Head of caudate nucleus (tissue), 42 donors: ENCODE data around the gene ARHGAP6.

Experiments used
- DNase-seq, 42 donors: peaks; one replicate each; pipeline versions ENCODE4 v3.0.0 to v3.0.0-alpha.2; 2020 to 2021; ENCODE audit warnings: mixed read lengths in 7 of 42
- intact Hi-C: fragments of 100-400 bp; cut with DNase I; formaldehyde crosslinking; loops from one replicate; pipeline ENCODE4 v1.15.0; 2022

Gene ARHGAP6

DNA sequence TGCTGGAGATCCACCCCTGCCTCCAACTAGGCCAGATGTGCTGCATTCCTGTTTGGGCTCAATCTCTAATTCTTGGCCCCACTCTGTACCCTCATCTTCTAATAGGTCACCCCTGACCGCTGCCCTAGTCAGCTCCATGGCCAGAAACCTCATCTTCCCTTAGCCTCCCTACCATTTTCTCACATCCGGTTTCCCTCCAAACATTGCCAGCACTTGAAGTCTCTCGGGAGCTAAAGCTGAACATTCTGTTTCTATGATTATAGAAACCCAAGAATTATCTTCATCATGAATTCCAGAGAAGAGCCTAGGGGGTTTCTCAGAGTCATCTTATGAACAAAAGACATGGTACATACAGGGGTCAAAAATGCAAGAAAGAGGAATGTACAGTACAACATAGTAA, 192.8 kb downstream of the ARHGAP6 start:
- intact Hi-C loops: no loop called here
- no peak for DNase-seq

DNA sequence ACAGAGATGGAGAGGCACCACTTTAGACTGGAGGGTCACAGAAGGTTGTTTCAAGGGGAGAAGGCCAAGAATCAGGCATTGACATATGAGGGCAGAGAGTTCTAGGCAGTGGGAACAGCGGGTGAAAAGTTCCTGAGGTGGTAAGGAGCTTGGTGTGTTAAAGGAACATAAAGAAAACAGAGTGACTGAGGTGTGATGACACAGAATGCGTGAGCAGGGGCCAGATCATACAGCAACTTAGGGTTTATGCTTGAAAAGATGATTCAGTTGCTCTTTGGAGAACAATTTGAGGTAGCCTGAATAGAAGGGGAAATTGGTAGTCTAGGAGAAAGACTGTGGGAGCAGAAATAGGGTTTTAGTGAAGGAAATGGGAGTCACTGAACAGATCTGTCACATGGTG, 193.3 kb downstream of the ARHGAP6 start:
- intact Hi-C loops: no loop called here
- no peak for DNase-seq

GRCh38 chrX:11470250-11470974, 195.3 kb downstream of the ARHGAP6 start:
- intact Hi-C loops: no loop called here
- no peak for DNase-seq

DNA sequence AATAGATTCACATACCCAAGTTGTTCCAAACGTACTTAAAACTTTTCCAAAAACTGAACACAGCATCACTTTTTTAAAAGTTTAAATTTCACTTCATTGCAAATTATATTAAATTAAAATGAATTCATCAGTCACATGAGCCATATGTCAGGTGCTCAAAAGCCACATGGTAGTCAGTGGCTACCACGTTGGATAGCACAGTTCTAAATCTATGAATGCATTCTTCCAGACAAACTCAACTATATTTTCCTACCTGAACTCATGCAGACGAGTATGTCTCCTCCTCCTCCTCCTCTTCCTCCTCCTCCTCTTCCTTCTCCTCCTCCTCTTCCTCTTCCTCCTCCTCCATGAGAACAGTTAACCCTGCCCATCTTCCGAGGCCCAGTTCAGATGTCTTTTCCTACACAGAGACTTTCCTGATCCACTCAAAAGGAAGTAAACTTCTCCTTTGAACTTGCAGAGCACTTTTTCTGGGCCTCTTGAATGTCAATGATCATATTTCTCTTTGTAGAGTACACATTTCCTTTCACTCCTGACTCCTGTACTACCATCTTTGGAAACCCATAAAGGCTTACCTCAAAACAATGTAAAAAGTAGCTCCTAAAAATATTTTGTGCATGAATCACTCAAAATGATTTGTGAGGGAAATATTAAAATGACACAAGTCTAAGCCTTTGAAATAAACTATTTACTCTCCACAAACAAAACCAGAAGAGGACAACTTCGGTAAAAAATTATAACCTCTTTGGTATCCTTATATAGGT, 199.9 kb downstream of the ARHGAP6 start:
- DNase-seq: no peak
- intact Hi-C loops: no loop called here

- DNase-seq: no peak
- intact Hi-C loops: no loop called here
Observed at GRCh38 chrX:11464836-11465463, 200.8 kb downstream of the ARHGAP6 start.

DNA sequence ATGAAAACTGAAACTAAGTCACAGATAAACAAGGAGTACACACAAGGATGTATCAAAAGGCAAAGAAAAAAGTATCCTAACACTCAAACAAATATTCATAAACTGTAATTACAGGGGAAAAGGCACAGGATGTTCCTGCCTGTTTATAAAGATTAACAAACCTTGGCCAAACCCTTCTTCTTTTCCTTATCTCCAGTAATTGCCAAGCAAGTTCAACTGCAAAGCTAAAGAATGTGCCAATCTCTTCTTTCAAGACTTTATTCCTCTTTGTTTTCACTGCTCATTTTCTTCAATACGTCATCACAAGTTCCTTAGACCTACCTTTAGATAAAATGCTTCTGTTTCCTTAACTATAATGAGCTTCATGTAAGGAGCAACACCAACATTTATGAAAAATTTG, 201.3 kb downstream of the ARHGAP6 start:
- intact Hi-C loops: no loop called here
- no peak for DNase-seq

GRCh38 chrX:11462648-11463047, 203.1 kb downstream of the ARHGAP6 start:
- no peak for DNase-seq
- intact Hi-C loops: no loop called here

- intact Hi-C loops: no loop called here
- DNase-seq: no peak
Observed at GRCh38 chrX:11462136-11462535, 203.6 kb downstream of the ARHGAP6 start.

DNA sequence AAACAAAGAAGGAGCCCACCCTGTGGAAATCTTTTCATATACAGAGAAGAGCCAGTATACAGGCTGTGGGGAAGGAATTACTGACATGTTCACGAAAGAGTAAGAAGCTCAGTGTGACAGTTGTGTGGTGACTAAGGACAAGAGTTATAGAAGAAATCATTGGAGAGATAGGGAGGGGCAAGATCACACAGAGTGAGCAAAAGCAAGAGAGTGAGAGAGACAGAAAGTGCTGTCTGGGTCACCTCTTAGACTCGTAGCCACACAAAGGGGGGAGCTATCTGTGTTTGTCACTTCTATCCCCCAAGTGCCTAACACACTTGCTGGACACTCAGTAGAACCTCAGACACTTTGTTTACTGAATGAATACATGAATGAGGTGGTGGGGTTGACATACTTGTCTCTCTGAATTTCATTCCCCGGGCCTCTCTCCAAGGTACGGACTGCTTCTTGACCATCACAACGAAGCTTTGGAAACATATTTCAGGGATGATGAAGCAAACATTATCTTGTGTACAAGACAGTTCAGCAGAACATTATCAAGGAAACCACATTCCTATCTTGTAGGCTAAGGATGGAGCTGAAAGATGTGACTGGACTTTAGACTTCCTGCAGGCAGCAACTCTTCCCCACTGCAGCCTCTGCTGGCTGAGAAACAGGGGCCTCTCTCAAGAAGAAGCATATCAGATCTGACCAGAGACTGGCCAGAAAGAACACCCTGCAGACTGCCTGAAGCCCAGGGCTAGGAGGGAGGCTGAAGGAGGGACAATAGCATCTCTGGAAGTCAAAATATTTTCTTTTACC, 204.3 kb downstream of the ARHGAP6 start:
- no peak for DNase-seq
- intact Hi-C loops: no loop called here

DNA sequence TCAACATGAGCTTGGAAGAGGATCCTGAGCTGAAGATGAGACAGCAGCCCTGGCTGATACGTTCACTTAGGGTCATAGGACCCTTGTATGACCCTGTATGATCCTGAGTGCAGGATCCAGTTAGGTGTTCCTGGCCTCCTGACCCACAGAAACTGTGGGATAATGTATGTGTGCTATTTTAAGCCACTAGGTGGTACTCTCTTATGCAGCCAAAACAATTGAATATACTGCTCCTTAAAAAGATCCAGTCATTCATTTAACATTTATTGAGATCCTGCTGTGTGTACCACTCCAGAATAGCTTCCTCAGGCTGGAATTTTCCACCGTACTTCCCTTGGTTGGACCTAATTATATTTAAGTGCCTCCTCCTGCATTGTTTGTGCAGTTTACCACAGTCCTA, 205.4 kb downstream of the ARHGAP6 start:
- intact Hi-C loops: no loop called here
- DNase-seq: no peak

- intact Hi-C loops: no loop called here
- DNase-seq: no peak
Observed at GRCh38 chrX:11458170-11458569, 207.6 kb downstream of the ARHGAP6 start.

GRCh38 chrX:11451151-11451550, 214.6 kb downstream of the ARHGAP6 start:
- no peak for DNase-seq
- intact Hi-C loops: no loop called here

DNA sequence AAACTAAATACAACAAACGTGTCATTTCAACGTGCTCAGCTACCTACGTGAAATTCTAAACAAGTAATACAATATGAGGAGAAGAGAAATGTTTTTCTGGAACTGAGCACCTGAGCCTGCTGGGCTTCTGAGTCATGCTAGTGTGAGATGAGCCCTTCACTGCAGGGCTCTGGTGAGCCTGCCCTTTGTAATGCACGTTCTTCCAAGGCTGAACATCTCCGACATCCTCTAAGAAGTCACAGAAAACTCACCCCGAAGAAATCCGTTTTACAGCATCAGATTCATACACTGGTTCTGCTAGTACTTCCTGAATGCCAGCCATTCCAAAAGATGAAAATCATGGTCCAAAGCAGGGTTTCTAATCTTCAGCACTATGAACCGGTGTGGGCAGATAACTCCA, 215.4 kb downstream of the ARHGAP6 start:
- intact Hi-C loops: no loop called here
- DNase-seq: no peak

- intact Hi-C loops: no loop called here
- no peak for DNase-seq
Observed at GRCh38 chrX:11449613-11450012, 216.1 kb downstream of the ARHGAP6 start.

DNA sequence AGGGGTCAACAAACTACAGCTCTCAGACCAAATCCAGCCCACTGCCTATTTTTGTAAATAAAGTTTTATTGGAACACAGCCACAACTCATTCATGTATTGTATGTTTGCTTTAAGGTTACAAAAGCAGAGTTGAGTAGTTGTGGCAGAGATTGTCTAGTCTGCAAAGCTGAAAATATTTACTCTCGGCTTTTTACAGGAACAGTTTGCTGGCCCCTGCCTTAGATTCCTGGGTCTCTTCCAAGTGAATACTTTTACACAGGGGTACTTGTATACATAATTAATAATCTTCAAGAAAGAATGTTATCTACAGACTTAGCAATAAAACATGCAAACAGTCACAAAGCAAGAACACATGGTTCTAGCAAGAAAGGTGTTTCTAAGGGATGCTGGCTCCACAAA, 218.3 kb downstream of the ARHGAP6 start:
- no peak for DNase-seq

DNA sequence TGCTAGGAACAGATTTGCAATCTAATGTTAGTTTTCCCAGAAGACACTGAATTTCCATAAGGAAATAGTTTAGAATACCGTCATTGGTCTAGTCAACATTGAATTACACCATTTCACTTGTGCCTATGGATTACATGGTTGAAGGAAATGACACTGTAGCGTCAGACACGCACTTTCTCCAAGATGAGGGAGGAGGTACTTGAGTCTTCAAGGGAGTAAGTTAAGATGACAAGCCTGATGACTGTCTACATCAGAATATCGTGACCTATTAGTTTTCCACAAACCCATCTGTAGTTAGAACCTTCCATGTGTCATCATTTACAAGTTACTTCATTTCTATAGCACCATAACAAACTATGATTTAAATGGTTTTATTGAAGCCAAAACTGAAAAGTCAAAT, 218.8 kb downstream of the ARHGAP6 start:
- intact Hi-C loops: no loop called here

More for the DNA sequence above, 218.3 kb downstream of the ARHGAP6 start:
- intact Hi-C loops: no loop called here

DNA sequence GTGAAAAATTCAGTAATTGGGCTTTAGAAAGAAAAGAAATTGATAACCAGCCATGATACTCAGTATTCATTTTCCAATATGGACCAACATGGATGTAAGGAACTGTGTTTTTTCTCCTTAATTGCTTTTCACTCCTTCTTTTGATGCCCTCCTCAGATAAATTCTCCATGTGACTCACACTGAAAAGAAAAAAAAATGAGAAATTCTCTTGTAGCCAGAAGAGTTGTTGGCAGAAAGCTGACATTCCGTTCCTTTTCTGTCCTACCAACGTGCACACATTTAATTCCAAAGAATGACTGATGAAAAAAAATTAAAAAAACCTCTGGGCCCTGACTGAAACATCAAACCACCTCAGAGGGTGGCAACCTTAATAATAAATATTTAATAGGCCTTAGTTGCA, 219.4 kb downstream of the ARHGAP6 start:
- DNase-seq: no peak
- intact Hi-C loops: no loop called here

More for the DNA sequence above, 218.8 kb downstream of the ARHGAP6 start:
- DNase-seq: no peak

DNA sequence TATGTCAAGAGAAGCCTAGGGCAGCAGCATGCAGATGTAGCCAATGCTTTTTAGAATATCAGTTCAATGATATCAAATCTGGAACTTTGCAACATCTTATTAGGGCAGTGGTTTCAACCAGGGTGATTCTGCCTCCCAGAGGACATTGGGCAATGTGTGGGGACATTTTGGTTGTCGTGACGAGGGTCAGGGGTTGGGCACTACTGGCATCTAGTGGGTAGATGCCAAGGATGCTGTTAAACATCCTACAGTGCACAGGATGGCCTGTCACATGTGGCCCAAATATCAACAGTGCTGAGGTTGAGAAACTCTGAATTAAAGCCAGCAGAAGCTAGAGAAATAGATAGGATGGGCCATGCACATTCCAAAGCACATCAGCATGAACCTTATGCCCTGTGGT, 220.2 kb downstream of the ARHGAP6 start:
- DNase-seq: peak in 1 of 42 donors; percentile 1
- intact Hi-C loops: no loop called here

GRCh38 chrX:11444052-11444451, 221.7 kb downstream of the ARHGAP6 start:
- no peak for DNase-seq
- intact Hi-C loops: no loop called here

DNA sequence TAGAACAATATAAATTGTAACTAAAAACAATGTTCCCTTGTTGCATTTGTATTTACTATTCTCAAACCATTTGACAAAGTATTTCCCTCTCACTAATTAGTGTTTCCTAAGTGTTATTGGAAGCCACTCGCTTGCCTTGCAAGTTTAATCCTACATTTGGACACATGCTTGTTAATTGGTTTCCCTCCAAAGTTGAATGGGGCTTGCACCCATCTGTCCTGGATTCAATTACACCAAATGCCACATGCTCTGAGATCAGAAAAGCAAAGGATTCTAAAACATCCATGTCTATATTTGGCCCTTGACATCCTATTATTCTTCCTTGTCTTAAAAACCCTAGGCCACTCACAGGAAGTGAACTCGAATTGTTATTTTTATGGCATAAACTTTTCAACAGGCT, 225.9 kb downstream of the ARHGAP6 start:
- no peak for DNase-seq
- intact Hi-C loops: no loop called here
